Suppressor macrophage treated with lipopolysaccharide for 4 hours (primary cell): Measurements from ENCODE around the gene TMEM250.

Experiments
- DNase-seq: peaks from one replicate; pipeline ENCODE4 v3.0.0-alpha.2; 2020

The TMEM250 gene

GRCh38 chr9:136081826-136082495, 36.7 kb downstream of the TMEM250 start:
- no peak for DNase-seq

- no peak for DNase-seq
Observed at GRCh38 chr9:136081113-136081825, 37.4 kb downstream of the TMEM250 start.

- DNase-seq, result no peak
Observed at GRCh38 chr9:136080716-136081112, 38.0 kb downstream of the TMEM250 start.

- no peak for DNase-seq
Observed at GRCh38 chr9:136079916-136080246, 38.8 kb downstream of the TMEM250 start.

GRCh38 chr9:136079211-136079915, 39.3 kb downstream of the TMEM250 start:
- DNase-seq, result no peak

GRCh38 chr9:136078498-136079011, 40.1 kb downstream of the TMEM250 start:
- DNase-seq, result no peak

GRCh38 chr9:136078024-136078423, 40.7 kb downstream of the TMEM250 start:
- no peak for DNase-seq

GRCh38 chr9:136077491-136077890, 41.2 kb downstream of the TMEM250 start:
- DNase-seq, result no peak

GRCh38 chr9:136075881-136076678, 42.6 kb downstream of the TMEM250 start:
- DNase-seq, result peak; percentile 68

GRCh38 chr9:136075134-136075841, 43.4 kb downstream of the TMEM250 start:
- DNase-seq, result no peak

GRCh38 chr9:136074706-136075105, 44.0 kb downstream of the TMEM250 start:
- DNase-seq, result no peak
